Measurements from ENCODE around the gene SBK2.

GRCh38 chr19:55490478-55491432 lies 46.2 kb downstream of the SBK2 start:
- TF ChIP-seq CTCF (IDR thresholded peaks at IDR 0.05) (no peak), POLR2A (IDR thresholded peaks at IDR 0.05) (no peak)
